HG02885 (cell line): ENCODE data around the gene WNT10A.
"Not testable (repeated sequence)": the region's sequence is repeated elsewhere in the genome, so short reads cannot be mapped to it uniquely, and the experiment has no call there.

ENCODE experiments used
- ATAC-seq: cut with Tn5 transposase; IDR thresholded peaks from one replicate; pipeline ENCODE4 v1.9.1; 2021; ENCODE audit warnings: mild to moderate bottlenecking; ENCODE audit not compliant: unreplicated experiment, poor library complexity

WNT10A gene

GRCh38 chr2:218925434-218925833 is 44.8 kb downstream of the WNT10A start:
- no peak for ATAC-seq

DNA sequence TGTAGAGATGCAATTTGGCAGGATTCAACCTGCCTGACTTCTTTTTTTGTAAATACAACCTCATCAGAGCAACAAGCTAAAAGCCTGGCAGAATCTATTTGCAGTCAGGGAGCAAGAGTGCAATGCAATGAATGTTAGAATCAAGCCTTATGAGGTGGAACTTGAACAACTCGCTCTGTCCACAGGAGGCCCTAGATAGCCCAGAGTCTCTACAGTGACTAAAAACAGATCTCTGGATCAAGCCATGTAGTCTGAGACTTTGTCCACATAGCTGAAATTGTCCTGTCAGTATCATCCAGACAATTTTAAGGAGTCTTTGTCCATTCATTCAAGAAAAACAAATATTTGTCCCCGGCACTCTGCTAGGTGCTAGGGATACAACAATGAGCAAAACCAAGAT is 46.8 kb downstream of the WNT10A start:
- ATAC-seq, result no peak

DNA sequence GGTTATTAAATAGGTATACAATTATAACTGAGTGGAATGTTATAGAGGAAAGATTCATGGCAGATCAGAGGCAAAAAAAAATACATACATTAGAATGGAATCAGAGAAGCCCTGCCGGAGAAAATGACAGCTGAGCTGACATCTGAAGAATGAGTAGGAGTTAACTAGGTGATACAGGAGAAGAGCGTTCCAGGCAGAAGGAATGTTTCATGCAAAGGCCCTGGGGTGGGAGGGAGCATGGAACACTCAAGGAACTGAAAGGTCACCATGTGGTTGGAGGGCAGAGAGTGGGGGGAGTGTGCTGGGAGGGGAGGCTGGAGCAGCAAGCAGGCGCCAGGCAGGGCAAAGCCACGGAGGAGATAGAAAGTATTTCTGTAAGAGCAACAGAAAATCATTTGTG is 47.2 kb downstream of the WNT10A start:
- ATAC-seq, result no peak

DNA sequence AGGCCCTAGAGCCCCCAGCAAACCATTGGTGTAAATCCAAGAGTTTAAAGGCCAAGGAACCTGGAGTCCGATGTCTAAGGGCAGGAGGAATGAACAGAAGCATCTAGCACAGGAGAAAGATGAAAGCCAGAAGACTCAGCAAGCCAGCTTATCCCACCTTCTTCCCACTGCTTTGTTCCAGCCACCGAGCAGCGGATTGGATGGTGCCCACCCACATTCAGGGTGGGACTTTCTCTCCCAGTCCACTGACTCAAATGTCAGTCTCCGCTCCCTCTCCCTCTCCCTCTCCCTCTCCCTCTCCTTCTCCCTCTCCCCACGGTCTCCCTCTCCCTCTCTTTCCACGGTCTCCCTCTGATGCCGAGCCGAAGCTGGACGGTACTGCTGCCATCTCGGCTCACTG is 49.8 kb downstream of the WNT10A start:
- ATAC-seq, result not testable (repeated sequence)

- not testable (repeated sequence) for ATAC-seq
These were observed 51.1 kb downstream of the WNT10A start for GRCh38 chr2:218931751-218932150.
